NCI-H526 treated with DMSO at 0.1 percent for 48 hours (cell line): Measurements from ENCODE around the gene PROSER2.

Source experiments
- DNase-seq: peaks from one replicate; lab custom pipeline; 2025; lab: John Stamatoyannopoulos, UW

PROSER2 gene

GRCh38 chr10:11908536-11908935 lies 85.4 kb downstream of the PROSER2 start:
- DNase-seq, result no peak

GRCh38 chr10:11908991-11909390 lies 85.8 kb downstream of the PROSER2 start:
- no peak for DNase-seq

GRCh38 chr10:11909618-11910017 lies 86.5 kb downstream of the PROSER2 start:
- DNase-seq, result no peak

GRCh38 chr10:11910102-11910501 lies 86.9 kb downstream of the PROSER2 start:
- DNase-seq, result no peak

GRCh38 chr10:11913079-11913641 lies 90.0 kb downstream of the PROSER2 start:
- no peak for DNase-seq

- no peak for DNase-seq
Measured at GRCh38 chr10:11918384-11918783, 95.2 kb downstream of the PROSER2 start.

GRCh38 chr10:11919271-11919670 lies 96.1 kb downstream of the PROSER2 start:
- DNase-seq, result no peak
